GM21390 (cell line): ENCODE measurements around the gene UFC1.

Source experiments
- ATAC-seq: cut with Tn5 transposase; IDR thresholded peaks from one replicate; pipeline ENCODE4 v1.9.1; 2021; ENCODE audit not compliant: unreplicated experiment

UFC1 gene

DNA sequence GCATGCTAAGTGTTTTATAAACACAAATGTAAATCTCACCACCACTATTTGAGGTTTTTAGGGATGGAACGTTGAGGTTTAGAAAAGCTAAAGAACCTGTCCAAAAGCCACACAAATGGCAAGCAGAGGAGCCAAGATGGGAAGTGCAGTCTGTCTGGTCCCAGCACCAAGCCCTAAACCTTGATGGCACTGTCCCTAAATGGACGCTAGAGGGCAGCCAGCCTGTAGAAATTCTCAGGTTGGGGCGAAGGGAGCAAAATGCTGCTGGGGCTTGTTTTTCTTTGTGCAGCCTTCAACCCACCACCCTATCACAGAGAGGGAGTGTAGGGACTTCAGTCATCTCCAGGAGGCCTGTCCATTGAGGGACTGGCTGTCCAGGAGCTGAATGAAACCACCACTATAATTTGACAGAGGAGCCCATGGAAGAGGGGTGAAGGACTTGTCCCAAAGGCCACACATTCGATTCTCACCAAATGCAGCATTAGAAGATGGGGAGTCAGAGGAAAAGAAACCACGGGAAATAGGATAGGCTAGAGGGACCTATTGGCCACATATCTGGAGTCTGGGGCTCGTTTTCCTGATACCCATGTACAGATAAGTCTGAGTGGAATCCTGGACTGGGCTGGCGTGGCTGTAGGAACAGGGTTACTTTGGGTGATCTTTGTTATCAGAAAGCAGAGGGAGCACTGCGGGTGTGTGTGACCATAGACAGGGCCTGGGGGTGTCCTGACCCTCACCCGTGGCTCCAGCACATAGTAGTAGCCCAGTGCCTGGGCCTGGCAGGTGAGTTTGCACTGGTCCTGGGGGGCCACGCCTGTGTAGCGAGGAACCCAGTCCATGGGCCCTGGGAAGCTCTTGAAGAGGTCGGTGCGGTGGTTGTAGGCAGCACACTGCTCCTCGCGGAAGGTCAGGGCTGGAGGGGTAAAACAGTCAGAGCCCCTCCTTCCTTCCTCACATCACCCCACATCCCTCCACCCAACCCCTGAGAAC, 39.0 kb downstream of the UFC1 start:
- peak; percentile 60 for ATAC-seq

DNA sequence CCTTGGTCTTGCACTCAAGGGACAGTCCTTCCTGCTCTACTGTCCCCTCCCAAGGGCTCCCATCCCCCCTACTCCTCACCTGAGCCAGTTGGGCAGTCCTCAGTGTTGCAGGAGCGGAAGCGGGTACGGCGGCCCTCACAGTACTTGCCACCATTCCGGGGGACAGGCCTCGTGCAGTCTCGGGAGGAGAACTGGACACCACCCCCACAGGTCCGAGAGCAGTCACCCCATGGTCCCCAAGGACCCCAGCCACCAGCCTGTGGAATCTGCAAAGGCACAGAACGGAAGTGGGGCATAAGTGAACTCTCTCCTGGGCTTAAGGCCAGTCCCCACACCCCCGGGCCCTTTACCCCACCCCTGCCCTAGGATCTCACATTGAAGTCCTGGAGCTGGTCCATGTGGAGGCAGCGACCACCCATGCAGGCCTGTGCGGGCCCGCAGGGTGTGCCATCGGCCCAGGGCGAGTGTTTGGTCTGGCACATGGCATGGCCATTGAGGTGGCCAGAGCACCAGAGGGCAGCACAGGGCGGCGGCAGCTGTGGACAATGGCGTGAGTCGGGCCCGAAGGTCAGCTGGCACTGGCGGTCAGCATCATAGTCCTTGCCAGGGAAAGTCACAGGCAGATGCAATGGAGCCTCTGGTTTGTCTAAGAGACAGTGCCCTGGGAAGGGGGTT, 39.9 kb downstream of the UFC1 start:
- ATAC-seq: no peak

DNA sequence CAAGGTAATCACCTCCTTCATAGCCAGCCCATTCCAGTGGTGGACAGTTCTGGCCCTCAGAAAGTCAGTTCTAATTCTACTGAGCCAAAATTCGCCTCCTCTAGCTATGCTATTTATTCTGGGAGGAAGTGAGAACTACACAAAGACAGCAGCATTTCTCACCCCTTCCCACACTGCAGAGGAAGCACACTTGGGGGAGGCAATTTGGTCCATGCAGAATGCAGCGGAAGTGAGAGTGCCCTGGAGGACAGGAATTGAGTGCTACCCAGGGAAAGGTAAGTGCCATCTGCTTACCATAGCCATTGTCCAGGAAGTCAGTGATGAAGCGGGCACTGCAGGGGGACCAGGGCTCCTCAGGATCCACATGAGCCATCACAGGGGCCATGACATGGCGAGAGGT, 41.4 kb downstream of the UFC1 start:
- ATAC-seq: peak; percentile 53

DNA sequence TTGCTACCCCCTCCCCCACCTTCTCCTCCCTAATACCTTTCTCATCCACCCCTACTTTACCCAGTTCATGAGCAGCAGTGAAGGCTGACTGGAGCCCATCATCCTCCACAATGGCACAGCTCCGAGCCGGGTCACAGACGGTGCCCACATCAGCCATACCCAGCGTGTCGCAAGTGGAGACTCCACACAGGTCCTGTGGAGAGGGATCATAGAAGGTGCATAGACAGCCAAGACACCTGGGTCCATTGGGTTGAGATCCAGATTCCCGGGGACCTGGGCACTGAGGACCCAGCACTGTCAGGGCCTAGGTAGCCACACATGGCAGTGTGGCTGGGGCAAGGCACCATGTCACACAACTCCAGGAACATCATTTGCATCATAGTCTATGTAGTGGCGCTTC, 42.3 kb downstream of the UFC1 start:
- no peak for ATAC-seq

DNA sequence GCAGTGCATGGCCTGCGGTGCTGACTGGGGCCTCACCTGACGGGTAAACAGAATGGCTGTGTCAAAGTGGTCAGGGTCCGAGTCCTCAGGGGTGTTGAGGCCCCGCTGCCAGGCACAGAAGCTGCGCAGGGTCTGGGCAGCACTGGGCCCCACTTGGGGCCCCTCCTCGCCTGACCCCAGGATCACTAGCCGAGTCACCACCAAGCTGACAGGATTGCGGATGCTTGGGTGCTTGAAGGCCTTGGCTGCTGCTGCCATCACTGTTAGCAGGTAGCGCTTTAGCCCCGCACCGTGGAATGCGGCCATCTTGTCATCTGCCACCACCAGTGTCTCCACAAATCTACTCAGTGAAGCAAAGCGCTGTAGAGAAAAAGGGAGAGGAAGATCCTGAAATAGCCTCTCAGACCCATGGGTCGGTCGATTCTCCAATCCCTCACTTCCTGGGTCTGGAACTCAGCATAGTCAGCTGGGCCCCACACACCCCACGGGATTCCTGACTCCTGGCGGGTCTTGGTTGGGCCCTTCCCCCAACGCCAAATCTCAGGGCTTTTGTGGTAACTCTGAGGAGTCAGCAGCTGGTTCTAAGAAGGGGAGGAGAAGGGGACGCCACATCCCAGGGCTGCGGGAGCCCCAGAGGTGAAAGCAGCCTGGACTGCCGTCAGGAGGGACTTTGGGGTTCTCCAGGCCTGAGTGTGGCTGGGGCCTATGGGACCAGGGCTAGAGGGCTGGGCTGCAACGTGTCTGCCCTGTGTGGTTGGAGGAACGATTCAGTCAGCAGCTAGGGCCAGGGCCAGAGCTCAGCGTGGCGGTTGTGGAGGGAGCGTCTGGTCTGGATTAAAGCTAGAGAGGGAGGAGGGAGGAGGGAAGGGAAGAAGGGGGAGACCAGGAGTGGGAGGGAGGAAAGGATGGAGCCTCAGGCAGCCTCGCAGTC, 43.0 kb downstream of the UFC1 start:
- ATAC-seq: no peak

DNA sequence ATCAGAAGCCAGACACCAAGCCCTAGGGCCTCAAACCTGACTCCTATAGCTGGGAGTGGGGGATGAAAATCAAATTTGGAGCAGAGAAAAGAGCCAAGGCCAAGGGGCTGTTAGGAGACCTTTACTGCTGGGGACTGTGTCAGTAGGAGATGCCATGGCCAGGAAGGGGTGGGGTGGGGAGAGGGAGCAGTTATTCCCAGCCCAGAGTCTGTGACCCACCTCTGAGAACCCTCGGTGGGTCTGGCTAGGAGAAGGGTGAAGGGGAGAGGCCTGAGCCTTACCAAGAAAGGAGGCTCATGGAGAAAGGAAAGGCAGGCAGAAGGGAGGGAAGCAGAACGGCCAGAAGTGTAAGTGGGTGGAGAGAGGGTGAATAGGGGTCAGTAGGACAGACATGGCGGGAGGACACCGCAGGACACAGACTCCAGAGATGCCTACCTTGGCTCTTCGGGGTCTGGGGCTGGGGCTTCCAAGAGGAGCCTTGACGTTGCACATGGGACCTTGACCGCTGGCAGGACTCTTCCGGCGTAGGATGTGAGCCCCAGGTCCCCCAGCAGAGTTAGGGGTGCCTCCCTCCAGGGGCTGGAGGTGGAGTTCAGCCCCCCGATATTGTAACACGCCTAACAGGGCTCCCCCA, 43.9 kb downstream of the UFC1 start:
- no peak for ATAC-seq

DNA sequence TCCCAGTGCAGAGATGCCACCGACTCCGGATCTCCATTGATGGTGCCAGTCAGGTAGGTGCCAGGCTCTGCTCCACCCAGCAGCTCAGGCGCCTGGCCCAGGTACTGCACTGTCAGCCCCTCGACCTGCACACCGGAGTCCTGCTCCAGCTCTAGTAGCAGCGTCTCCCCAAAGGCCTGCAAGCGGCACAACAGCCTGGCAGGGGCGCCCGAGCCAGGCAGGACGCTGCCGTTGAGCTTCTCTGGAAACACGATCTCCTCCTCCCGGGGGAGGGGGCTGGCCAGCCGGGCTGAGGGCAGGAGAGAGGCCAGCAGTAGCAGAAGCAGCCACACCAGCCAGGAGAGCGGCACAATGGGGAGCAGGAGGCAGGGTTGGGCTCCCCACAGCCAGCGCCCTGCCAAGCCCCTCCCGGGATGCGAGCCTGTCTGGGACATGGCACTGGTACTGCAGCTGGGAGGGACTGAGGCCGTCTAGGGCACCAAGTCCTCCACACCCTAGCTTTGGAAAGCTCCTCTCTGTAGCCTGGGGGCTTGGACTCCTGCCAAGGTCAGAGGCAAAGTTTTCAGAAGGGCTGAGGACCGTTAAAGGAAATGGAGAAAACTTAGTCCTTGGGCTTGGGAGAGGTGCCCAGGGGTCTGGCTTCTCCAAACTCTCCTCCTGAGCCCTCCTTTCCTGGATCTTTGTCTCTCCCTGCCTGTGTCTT, 44.6 kb downstream of the UFC1 start:
- ATAC-seq: no peak

DNA sequence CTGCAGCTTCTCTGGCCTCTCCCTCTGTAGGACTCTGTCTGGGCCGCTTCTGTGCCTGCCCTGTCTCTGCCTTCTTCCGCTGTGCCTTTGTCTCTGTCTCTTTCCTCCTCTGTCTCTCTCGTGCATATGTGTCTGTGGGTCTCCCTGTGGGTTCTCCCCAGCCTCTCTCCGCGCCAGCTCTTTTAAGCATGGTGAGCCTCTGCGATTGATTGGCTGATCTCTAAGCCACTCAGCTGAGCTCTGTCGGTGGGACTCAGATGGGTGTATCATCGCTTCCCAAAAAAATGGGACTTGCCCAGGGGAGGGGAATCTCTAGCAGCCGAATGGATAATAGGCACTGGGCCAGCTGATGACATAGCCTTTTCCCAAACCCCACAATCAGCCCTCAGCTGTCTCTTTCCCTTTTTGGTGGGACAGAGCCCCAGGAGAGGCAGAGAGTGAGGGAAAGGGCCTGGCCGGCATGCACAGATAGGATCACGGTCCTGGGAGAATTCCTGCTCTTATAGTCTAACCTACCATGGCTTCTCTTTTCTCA, 45.2 kb downstream of the UFC1 start, which contains the start of gene ADAMTS4:
ADAMTS4 (minus strand) TSS at position 158 of the 535 bp plus-strand sequence. CDS start 427 bp downstream, outside the sequence.
- no peak for ATAC-seq

DNA sequence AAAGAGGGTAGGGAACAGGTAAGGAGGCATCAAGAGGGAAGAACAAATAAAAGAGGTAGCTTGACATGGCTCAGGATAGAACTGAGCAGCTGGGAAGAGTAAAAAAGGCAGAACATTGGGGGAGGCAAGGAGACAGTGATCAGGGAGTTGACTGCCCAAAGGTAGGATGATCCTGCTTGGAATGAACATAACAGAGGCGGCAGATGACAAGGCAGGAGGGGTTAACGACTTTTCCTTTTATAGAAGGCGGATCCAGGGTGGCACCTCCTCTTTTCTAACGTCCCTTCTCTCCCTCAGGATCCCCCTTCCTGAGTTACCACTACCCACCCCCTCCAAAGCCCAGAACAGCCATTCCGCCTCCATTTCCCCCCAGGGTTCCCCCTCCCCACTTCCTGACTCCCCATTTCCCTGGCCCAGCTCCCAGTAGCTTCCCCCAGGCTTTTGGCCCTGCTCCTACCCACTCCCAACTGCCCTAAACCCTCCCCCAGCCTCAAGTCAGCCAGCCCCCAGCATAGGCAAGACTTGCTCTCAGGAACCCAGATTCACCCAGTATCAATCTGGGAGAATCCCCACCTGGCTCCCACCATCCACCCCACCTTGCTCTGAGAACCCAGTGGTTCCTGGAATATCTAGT, 45.8 kb downstream of the UFC1 start:
- ATAC-seq: no peak

DNA sequence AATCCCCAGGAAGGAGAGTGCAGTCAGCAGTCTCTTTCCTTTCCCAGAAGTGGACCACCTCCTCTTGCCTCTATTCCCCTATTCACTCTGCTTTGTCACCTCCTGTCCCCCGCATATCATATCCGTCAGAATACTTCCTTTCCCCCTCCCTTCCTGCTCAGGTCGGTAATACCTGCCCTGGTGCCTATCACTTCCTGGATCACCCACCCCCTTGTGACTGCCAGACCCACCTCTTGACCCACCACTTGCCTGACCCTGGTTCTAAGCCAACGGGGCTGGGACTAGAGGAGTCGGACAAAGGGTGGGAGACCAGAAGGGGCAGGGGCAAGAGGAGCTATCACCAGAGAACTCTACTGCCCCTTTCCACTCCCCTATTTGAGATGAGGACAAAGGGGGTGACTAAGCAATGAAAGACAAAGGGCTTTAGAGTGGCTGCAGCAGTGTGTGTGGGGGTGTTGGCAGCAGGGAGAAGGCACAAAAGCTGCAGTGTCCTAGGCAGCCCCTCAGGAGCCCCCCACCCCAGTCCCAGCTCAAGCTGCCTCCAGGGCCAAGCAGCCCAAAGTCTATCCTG, 46.7 kb downstream of the UFC1 start:
- ATAC-seq: no peak

DNA sequence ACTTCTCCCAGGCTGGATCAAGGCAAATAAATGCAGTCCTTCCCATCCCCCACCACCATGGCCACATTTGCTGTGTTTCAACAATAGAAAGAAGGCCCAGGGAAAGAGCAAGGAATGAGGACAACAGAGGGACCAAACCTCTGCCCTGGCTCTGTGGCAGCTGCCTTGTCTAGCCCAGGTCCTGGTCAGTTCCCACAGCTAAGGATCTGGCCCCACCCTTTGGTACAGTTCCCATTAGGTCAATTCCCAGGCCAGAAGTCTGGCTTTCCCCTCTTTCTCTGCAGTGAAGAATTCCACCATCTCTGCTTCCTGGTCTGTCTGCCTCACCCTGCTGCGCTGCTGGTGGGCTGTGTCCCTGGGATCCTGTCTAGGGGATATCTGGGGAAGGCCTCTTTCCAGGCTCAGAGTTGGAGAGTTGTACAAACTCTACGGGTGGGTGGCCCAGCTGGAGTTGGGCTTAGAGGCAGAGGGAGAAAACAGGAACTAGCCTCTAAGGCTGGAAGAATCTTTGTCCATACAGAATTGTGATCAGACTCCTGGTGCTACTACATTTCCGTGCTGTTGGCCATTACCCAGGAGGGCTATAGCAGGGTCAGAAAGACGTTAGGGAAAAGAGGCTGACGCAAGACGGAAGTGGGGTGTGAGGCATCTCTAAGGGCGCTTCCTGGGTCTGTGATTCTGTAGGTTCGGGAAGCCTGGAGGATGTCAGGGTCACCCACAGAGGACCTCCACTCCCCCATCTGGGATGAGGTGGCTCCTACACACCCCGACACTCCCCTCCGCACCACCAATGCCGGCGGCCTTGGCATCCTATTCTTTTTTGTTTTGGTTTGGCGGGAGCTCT, 47.4 kb downstream of the UFC1 start:
- no peak for ATAC-seq

DNA sequence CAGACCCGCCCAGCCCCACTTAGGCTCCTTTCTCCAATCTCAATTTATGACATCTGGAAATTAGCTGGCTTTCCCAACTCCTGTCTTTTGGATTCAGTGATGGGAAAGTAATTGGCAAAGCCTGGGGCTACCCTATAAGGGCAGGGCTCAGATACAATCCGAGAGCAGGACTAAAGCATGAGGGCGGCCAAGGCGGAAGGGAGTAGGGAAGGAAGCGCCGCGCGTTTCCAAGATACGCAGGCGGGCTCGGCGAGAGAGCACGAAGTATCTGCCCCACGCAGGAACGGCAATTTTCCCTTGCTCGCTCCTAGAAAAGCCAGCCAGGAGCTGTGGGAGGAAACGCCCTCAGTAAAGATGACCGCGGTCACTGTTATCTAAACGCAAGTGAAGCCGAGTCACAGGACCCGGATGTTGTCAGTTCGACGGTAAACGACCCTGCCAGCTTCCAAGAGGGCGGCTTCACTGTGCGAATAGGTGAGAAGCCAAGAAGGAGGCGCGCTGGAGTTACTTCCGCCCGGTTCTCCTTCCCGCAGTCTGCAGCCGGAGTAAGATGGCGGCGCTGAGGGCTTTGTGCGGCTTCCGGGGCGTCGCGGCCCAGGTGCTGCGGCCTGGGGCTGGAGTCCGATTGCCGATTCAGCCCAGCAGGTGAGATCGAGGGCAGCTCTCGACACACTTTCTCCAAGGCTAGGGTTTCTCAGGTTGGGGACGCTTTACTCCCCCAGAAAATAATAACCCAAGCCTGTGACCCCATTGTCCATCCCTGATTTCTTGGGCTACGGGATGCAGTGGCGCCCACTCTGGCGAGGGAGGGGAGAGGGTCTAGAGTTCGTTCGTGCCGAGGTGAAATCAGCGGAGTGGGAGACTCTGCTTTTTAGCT, 48.3 kb downstream of the UFC1 start, which contains the start of gene NDUFS2:
NDUFS2 (plus strand) TSS at position 532 of the 877 bp plus-strand sequence; CDS start at position 551, 19 bp downstream.
- ATAC-seq: peak; percentile 98

DNA sequence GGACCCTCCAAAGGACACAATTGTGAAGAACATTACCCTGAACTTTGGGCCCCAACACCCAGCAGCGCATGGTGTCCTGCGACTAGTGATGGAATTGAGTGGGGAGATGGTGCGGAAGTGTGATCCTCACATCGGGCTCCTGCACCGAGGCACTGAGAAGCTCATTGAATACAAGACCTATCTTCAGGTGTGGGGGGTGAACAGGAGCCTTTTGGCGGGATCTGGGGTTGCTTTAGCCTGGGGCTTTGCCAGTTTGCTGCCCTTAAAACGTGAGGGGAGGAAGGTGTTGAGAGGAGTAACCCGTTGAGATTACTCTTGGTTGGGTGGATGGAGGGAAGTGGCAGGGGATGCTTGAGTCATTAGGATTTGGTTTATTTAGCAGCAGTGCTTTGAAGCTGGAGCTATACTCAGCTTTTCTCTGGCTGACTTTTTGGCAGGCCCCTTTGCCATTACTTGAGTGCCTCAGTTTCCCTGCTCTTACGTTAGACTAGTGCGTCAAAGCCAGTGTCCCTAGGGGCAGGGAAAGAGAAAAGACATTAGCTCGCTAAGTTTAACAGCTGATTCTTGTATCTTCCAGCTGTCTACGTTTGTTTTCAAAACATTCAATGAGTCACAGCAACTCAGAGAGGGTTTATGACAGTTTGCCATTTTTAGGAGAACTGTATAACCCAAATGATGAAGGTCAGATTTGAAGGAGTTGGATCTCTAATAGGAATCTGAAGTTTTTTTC, 52.8 kb downstream of the UFC1 start:
- ATAC-seq: no peak

DNA sequence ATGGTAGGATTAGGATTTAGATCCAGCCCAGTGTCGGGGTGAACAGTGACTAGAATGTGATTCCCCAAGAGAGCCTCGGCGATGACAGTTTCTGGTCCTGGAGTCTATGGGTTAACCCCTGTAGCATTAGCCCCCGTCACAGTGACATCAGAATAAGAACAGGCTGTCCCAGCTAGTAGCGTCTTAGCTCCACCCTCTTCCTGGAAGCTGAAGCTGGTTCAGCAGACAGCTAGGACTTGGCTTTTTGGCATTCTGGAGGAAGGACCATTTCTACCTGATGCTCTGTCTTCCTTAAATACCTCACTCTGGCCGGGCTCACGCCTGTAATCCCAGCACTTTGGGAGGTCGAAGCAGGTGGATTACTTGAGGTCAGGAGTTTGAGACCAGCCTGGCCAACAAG, 53.4 kb downstream of the UFC1 start:
- ATAC-seq: no peak
